ENCODE results near the gene TTC33.

The TTC33 gene

DNA sequence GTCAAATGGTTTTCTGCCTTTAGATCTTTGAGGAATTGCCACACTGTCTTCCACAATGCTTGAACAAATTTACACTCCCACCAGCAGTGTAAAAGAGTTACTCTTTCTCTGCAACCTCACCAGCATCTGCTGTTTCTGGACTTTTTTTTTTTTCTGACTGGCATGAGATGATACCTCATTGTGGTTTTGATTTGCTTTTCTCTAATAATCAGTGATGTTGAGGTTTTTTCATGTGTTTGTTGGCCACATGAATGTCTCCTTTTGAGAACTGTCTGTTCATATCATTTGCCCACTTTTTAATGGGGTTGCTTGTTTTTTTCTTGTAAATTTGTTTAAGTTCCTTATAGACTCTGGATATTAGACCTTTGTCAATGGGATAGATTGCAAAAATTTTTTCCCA is 205.3 kb downstream of the TTC33 start:
- TF ChIP-seq, protein P1, sequence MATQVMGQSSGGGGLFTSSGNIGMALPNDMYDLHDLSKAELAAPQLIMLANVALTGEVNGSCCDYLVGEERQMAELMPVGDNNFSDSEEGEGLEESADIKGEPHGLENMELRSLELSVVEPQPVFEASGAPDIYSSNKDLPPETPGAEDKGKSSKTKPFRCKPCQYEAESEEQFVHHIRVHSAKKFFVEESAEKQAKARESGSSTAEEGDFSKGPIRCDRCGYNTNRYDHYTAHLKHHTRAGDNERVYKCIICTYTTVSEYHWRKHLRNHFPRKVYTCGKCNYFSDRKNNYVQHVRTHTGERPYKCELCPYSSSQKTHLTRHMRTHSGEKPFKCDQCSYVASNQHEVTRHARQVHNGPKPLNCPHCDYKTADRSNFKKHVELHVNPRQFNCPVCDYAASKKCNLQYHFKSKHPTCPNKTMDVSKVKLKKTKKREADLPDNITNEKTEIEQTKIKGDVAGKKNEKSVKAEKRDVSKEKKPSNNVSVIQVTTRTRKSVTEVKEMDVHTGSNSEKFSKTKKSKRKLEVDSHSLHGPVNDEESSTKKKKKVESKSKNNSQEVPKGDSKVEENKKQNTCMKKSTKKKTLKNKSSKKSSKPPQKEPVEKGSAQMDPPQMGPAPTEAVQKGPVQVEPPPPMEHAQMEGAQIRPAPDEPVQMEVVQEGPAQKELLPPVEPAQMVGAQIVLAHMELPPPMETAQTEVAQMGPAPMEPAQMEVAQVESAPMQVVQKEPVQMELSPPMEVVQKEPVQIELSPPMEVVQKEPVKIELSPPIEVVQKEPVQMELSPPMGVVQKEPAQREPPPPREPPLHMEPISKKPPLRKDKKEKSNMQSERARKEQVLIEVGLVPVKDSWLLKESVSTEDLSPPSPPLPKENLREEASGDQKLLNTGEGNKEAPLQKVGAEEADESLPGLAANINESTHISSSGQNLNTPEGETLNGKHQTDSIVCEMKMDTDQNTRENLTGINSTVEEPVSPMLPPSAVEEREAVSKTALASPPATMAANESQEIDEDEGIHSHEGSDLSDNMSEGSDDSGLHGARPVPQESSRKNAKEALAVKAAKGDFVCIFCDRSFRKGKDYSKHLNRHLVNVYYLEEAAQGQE (IDR thresholded peaks at IDR 0.05; ENCODE audit: insufficient read depth in 1 of 2, low read depth in 2 of 2, low read length in 2 of 2) = no peak
- TF ChIP-seq TAF1 (IDR thresholded peaks at IDR 0.05; ENCODE audit: borderline replicate concordance, insufficient read depth, low read length) (no peak), FOXP2 (optimal IDR thresholded peaks at IDR 0.05; ENCODE audit: borderline replicate concordance, extremely low read depth, extremely low read length, insufficient read depth) (no peak), SIN3A (IDR thresholded peaks at IDR 0.05; ENCODE audit: borderline replicate concordance, insufficient read depth, low read length) (no peak), POLR2AphosphoS5 (IDR thresholded peaks at IDR 0.05; ENCODE audit: low read depth, low read length) (no peak)

DNA sequence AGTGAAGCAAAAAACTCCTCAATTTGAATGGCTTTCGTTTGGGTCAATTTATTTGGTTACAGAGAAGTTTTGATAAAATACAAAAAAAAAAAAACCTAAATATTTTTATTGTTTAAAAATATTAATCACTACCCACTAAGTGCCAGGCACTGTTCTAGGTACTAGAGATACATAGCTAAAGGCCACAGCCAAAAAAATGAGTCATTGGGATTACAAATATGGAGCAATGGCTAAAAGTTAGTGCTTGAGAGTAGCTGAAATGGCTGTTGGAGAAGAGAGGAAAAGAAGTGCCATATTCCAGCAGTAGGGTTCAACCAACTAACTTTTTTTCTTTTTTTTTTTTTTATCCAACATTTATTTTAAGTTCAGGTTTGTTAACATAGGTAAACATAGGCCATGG is 206.1 kb downstream of the TTC33 start:
- TF ChIP-seq TAF1 (IDR thresholded peaks at IDR 0.05; ENCODE audit: borderline replicate concordance, insufficient read depth, low read length) (no peak), FOXP2 (optimal IDR thresholded peaks at IDR 0.05; ENCODE audit: borderline replicate concordance, extremely low read depth, extremely low read length, insufficient read depth) (no peak), POLR2AphosphoS5 (IDR thresholded peaks at IDR 0.05; ENCODE audit: low read depth, low read length) (no peak), SIN3A (IDR thresholded peaks at IDR 0.05; ENCODE audit: borderline replicate concordance, insufficient read depth, low read length) (no peak)
- TF ChIP-seq, protein P1 (IDR thresholded peaks at IDR 0.05; ENCODE audit: insufficient read depth in 1 of 2, low read depth in 2 of 2, low read length in 2 of 2) = no peak

DNA sequence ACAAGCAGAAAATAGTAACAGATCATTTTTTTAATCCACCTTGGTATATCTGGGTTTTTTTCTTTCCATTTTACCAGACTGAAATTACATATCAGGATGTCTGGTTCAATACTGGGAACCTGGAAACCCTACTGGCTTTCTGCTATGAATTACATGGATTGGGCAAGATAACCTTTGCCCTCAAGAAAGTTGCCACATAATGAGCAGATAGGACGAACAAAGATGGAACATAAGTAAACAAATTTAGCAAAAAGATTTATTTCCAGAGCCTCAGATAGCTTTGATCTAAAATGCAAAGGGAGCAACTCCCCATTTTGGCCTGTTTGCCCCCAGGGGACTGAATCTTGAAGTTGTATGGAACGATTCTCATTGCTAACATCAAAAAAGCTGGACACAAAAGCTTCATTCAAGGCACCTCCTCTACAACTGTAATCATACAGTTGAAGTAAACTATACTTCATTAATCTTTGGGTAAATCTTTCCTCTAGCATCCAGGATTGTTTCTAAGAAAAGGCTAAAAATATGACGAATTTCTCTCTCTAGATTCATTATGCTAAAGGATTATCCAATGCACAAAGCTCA is 207.7 kb downstream of the TTC33 start:
- TF ChIP-seq, protein P1 (IDR thresholded peaks at IDR 0.05; ENCODE audit: insufficient read depth in 1 of 2, low read depth in 2 of 2, low read length in 2 of 2) = no peak
- TF ChIP-seq FOXP2 (optimal IDR thresholded peaks at IDR 0.05; ENCODE audit: borderline replicate concordance, extremely low read depth, extremely low read length, insufficient read depth) (no peak), POLR2AphosphoS5 (IDR thresholded peaks at IDR 0.05; ENCODE audit: low read depth, low read length) (no peak), TAF1 (IDR thresholded peaks at IDR 0.05; ENCODE audit: borderline replicate concordance, insufficient read depth, low read length) (no peak), SIN3A (IDR thresholded peaks at IDR 0.05; ENCODE audit: borderline replicate concordance, insufficient read depth, low read length) (no peak)

DNA sequence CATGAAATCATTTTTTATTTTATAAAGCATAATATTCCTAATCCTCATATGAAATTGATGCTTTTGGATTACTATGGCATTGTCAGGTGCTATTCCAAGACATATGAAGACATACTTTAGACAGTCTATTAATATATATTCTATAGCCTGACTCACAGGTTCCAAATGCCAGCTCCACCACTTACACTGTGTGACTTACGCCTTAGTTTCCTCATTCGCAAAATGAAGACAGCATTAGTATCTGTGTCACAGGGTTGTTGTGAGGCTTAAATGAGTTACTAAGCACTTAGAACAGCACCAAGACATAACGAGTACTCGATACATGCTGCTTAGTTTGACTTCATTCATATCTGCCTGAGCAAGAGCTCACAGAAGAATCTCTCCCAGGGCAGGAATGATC is 208.2 kb downstream of the TTC33 start:
- TF ChIP-seq POLR2AphosphoS5 (IDR thresholded peaks at IDR 0.05; ENCODE audit: low read depth, low read length) = no peak
- TF ChIP-seq, protein P1 (IDR thresholded peaks at IDR 0.05; ENCODE audit: insufficient read depth in 1 of 2, low read depth in 2 of 2, low read length in 2 of 2) = no peak

DNA sequence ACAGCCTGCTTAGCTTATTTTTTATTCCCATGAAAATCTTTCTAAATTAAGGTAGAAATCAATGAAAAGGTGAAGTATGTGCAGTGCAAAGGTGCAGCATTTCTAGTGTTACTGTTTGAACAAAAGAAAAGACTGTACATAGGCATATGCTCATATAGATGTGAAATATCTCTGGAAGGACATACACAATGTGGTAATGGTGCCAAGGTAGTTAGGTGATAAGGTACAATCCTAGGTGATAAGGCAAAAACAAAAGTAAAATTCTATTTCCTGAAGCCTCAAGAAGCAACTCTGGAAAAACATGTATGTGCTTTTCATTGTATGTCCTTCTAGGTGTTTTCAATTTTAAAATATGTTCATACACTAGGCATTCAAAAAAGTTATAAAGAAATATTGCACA is 215.5 kb downstream of the TTC33 start:
- TF ChIP-seq, protein P1 (IDR thresholded peaks at IDR 0.05; ENCODE audit: insufficient read depth in 1 of 2, low read depth in 2 of 2, low read length in 2 of 2) = no peak
- no peak for TF ChIP-seq FOXP2 (optimal IDR thresholded peaks at IDR 0.05; ENCODE audit: borderline replicate concordance, extremely low read depth, extremely low read length, insufficient read depth)
- no peak for TF ChIP-seq SIN3A (IDR thresholded peaks at IDR 0.05; ENCODE audit: borderline replicate concordance, insufficient read depth, low read length)
- no peak for TF ChIP-seq TAF1 (IDR thresholded peaks at IDR 0.05; ENCODE audit: borderline replicate concordance, insufficient read depth, low read length)
- TF ChIP-seq POLR2AphosphoS5 (IDR thresholded peaks at IDR 0.05; ENCODE audit: low read depth, low read length) = no peak
